Measurements from ENCODE around the gene MSX2.

MSX2 gene

DNA sequence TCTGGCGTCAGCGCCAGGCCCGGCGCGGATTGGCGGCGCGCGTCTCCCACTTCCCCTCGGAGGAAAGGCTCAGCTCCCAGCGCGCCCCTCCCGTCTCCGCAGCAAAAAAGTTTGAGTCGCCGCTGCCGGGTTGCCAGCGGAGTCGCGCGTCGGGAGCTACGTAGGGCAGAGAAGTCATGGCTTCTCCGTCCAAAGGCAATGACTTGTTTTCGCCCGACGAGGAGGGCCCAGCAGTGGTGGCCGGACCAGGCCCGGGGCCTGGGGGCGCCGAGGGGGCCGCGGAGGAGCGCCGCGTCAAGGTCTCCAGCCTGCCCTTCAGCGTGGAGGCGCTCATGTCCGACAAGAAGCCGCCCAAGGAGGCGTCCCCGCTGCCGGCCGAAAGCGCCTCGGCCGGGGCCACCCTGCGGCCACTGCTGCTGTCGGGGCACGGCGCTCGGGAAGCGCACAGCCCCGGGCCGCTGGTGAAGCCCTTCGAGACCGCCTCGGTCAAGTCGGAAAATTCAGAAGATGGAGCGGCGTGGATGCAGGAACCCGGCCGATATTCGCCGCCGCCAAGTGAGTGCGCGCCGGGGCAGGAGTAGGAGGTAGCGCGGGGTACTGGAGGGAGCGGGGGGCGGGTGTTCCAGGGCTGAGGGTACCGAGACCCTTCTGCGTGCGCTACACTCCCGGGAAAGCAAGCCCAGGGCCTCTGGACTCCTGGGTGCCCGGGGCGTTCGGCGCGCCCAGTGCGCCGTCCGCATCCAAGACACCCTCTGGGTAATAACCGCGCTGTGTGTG, at the start of gene MSX2:
MSX2 (plus strand) TSS at position 99 of the 777 bp plus-strand sequence; CDS start at position 177, 78 bp downstream.
- DNase-seq: no peak

DNA sequence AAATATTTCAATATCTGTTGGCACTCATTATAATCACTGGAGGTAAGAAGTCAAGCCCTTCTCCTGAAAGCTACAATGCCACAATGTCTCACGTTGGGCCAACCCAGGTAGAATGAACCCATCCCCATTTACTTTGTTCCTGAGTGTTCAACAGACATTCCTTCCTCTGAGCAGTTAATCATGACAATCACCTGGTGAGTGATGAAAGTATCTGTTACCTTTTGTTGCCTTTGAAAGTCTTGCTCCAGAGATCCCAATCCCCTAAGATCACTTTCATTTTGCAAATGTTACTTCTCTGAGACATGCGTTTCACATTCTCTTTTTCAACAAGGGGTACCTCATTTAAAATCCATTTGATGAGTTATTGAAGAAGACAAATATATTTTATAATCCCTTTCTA, 49.3 kb upstream of the MSX2 start:
- no peak for DNase-seq

DNA sequence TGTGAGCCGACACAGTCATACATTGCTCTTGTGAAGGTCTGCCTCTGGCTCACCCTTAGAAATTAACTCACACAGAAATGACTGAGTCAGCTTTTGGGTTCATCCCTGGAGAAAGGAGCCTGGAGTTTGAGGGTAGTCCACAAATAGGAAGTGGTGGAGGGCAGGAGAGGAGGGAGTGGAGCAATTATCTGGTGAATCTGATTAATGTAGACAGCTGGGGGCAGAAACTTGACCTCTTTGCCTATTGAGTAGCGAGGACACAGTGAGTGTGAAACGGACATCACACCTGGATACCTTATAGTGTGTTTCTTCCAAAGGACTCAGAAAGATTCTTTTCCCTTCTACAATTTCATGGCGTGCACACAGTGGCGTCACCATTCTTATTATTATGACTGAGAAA, 48.5 kb upstream of the MSX2 start:
- no peak for DNase-seq

DNA sequence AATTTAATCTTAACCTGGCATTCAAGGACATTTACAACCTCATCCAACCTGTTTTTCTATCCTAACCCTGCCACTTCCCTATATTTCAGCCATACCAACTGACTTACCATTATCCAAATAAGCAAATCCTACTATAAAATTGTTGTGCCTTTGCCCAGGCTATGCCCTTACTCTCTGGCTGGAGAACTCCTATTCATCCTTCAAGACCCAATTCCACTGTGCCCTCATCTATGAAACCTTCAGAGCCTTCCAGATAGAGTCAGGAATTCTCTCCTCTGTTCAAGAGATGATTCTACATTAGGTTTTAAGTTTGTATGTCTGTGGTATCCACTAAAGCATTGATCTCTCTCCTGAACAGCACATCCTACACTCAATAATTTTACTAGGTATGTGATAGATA, 46.3 kb upstream of the MSX2 start:
- DNase-seq: no peak

DNA sequence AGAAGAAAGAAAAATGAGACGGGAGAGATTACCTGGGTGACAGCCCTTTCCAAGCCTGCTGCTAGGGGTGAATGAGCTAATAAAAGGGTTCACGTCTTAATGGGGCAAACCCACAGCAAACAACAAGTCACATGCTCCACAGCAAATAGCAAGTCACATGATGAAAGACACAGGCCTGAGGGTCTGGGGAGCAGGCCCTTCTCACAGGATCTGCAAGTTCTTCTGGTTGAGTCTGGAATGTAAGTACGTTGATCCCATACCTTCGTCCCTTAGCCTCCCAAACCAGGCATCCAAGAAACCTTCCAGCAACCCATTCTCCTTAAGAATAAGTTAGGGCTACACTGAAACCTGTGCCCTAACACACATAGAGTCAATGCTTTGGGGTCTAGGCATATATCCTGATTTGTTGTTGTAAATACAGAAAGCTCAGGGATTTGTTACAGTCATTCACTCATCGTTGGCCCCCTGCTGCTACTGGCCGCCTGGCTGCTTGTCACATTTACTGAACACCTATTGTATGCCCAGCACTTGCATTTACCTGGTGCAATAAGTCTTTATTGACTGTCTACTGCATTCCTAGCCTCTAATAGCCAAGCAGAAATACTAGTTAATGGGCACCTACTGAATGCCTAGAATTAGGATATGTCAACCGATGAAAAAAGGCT, 43.3 kb upstream of the MSX2 start:
- DNase-seq: no peak

DNA sequence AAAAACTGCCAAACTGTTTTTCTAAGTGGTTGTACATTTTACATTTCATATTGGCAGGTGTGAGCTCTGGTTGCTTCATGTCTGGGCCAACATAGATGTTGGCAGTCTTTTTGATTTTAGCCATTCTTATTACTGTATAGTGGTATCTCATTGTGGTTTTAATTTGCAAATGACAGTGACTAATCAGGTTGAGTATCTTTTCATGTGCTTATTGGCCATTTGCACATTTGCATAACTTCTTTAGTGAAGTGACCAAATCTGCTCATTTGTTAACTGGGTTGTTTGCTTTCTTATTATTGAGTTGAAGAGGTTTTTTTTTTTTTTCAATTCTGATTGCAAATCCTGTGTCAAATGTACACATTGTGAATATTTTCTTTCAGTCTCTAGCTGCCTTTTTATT, 36.9 kb upstream of the MSX2 start:
- no peak for DNase-seq

DNA sequence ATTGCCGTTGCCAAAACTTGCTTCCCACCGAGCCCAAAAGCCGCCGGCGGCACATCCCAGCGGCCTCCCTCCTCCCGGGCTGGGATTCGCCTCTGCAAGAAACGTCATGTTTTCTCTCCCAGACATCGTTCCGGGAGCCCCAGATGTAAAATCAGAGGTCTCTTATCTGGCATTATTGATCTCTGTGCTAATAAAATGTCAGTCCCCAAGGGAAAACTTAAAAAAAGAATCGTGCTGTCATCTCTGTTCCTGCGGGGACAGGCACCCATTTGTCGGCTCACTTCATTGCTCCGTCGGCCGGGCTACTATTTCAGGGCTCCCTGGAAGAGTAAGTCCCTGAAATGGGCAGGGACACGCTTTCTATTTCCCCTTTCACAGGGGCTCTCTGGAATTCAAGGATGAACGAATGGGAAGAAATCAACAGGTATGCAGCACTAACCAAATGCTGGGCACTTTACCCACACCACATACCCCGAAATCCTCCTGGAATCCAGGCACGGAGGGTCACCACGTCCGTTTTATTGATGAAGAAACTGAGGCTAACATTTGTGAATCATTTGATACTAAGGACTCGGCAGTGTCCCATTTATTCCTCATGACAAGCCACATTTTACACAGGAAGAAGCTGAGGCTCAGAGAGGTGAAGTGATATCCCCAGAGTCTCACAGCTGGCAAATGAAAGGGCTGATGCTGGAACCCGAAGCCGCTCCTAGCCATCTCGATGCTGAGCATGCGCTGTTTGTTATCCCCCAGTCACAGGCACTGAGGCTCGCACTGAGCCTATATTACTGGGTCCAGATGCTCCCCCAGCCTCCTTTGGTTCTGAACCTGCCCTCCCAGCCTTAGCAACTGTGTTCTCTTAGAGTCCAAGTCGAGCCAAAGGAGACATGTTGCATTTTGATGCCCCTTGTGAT, 35.7 kb upstream of the MSX2 start:
- no peak for DNase-seq

DNA sequence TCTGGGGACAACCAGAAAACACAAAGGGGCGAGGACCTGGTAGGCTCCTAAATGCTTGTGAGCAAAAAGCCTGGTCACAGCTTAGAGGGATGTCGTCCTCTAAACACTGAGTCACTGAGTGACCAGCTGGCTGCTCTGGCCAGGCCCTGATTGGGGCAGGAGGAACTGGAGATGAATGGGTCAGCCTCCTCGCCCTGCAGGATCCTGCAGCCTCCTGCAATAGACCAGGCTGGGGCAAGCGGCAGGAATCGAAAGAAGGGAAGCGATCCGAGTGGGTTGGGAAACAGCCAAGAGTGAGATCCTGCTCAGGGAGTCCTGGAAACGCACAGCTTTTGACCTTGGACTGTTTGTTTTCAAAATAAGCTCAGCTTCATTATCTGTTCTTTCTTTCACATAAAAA, 34.1 kb upstream of the MSX2 start:
- DNase-seq: no peak

DNA sequence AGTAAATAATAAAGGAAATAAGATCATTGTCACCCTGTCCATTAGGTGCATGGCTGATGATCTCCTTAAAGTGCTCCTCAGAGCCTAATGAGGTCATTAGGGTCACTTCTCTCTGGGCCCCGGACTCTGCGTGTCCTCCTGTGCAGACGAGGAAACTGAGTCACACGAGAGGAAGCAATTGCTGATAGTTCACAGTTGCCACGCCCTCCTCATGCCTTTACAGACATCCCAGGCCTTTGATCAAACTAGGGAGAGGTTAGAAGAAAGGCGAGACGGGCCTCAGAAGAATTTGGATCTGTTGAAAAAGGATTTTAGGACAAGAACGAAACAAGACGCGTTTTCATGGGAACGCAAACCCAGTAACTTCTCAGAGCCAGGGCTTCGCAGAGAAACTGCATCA, 32.0 kb upstream of the MSX2 start:
- DNase-seq: no peak

DNA sequence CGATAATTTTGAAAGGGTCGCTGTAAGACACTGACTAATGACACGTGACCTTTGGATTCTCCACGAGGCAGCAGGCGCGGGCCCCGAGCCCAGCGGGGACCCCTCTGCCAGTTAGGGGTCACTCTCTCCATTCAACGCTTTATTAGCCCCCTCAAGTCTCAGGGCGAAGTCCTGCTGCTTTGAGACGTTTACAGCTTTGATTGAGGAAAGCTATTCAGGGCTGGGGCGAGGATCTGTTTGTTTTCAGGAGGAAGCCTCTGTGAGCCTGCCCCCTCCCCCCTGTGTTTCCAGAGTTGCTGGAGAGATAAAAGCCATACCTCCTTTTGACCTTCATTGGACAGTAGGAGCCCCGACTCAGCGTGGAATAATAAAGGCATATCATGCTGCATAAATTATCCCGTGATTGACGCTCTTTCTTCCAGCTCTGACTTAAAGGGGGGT, 31.4 kb upstream of the MSX2 start:
- no peak for DNase-seq

DNA sequence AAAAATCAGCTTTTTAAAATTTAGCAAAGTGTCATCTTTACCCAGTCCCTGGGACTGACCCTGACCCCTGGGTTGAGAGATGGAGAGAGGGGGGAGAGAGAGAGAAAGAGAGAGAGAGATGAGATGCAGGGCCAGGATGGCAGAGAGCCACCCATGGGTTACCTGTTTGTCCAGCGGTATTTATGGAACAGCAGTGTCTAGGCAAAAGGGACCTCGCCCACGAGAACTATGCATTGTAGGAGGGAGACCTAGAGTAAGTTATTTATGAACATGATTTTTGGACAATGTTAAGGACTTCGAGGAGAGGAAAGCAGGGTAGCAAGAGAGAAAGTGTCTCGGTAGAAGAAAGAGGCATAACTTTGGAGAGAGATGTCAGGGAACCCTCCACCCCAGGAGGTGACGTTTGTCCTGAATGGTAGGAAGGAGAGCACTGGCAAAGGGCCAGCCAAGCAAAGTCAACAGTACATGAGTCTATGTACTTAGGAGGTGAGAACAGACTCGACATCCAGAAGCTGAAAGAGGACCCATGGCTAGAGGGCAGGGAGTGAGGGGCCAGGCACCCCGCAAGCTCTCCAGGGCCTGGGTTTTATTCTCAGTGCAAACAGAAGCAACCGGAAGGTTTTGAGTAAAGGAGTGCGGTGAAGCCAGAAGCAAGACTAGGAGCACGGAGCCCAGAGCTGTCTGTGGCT, 30.5 kb upstream of the MSX2 start:
- no peak for DNase-seq

DNA sequence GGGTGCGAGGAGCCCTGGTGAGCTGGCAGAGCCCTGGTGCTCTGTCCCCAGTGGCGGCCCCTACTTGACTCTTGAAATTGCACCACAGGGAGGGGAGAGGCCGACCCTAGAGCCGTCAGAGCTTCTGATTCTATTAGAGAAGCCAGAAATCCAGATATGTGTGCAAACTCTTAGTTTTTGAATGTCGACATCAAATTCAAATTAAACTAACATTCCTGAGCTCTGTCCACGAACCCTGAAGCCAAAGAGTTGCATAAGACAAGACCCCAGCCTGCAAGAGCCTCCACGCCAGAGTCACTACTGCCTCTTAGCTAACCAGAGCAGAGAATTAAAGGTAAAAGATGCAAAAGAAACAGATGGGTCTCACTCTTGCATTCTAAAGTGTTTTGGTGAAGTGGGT, 29.8 kb upstream of the MSX2 start:
- no peak for DNase-seq

DNA sequence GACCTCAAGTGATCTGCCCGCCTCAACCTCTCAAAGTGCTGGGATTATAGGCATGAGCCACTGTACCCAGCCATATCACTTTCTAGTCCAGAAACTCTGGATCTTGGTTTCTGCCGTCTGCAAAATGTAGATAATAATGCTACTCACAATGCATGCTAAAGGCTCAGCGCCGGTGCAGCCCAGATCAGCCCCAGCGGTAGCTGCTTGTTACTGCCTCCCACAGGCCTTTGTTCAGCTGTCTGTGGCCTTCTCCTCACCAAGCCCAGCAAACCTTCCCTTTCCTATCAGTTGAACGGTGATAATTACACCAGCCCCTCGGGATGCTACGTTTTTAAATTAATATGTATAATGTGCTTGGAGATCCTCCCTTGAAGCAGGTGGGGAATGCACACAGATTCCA, 26.2 kb upstream of the MSX2 start:
- no peak for DNase-seq

DNA sequence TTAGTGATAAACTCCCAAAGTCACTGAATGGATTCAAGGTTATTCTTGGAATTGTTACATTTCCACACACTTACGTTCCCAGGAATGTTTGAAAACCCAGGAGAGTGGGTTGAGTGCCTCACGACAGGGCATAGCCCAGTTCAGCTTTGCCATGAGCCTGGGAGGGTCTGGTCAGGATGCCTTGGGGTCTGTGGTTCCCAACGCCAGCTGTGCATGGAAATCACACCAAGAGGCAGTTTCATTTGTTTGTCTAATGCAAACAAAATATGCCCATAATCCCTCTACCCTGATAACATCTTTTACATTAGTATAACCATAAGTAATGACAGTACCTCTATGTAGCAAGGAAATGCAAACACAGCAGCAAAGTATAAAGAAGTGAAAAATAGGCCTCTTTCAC, 25.3 kb upstream of the MSX2 start:
- no peak for DNase-seq

DNA sequence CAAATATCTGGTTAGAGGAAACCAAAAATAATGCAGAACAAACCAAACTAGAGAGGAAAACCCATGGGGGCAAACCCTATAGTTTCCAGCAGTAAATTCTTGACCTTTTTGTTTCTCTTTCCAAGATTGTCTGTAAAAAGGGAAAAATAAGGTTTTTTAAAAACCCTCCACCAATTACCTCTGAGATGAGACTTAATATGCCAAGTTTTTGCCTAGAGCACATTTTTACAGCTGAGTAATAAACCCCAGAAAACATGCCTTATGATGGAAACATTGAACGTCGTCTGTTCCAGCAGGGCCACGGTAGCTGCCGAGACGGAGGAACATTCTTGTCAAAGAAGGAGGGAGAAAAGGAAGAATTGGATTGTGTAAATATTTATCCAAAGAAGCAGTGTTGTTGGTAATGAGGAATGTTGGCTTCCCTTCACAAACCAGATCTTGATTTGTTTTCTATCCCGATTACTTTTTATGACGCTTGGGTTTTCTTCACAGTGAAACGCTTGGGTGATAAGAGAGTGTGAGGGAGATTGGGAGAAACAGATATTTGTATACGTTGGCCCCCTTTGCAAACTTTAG, 17.3 kb upstream of the MSX2 start:
- DNase-seq: no peak

DNA sequence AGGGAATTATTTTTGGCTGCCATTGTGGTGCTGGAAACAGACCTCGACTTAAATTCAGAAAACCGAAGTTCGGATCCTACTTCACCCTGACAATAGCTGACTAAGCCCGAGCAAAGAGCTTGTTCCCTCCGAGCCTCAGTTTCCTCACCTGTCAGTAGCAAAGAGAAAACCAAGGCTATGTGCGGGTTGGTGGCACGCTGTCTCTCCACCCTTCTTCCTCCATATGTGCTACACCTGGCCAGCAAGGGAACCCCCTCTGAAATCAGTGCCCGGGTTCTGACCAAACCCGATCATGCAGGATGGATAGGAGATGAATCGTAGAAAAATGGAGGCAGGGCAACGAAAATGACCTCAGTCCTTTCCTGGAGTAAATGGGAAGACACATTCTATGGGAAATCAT, 16.7 kb upstream of the MSX2 start:
- DNase-seq: no peak

DNA sequence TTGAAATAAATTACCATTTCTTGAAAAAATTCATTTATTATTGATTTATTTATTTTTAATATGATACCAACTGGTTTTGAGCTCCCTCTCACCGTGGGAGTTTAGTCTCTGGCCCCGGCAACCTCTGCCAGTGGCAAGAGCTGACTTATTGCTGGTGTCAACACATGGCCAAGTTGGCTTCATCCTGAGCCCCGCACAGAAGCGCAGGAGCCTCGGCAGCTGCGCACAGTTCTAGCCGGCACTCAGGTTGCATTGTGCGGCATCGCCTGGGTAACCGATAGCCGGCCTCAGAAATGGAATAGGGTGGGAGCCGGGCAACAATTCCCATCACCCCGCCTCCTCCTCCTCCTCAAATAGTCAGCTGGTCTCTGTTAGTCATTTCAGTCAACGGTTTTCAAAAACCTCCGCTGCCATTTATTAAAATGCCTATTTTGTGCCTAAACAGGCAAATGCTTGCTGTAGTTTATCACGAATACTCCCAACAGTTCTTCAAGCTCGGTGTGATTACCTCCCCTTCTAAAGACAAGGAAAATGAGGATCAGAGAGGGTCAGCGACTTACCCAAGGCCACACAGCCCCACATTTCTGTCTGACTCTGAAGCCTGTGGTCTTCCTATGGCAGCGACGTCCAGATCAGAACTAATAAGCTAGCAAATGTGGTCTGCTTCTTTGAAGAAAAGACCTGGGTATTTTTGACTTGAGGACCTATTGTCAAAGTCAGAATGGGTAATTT, 15.7 kb upstream of the MSX2 start:
- no peak for DNase-seq

DNA sequence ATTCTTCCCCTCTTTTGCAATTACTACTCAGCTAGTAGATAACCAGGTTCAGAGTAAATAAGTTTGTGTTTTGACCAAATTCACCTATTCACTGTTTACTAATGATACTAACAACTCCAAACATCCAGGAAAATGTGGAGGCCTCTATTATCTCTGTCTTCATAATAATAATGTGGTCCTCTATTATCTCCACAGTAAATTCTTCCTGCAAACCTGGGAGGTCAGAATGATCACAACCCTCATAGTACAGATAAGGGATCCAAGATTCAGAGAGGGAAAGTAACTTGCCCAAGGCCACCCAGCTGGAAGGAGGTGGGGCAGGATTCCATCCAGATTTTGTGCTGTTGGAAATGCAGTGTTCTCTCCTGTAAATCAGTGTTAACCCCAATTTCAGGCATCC, 9.6 kb upstream of the MSX2 start:
- DNase-seq: no peak

DNA sequence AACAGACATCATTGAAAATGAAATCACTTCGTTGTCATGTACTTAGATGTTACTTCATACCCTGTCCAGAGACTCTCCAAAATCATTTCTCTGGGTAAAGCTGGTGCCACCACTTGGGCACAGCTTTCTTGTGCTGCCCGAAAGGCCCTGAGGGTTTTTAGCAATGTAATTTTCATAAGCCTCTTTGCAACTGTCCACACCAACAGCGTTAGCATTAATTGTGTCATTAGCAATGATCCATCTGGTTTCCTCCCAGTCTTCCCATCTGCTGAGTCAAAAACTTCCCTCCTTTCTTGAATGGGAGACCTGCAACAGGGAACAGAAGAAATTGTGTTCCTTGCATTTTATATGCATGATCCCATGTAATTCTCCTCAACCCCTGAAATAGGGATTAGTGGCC, 8.6 kb upstream of the MSX2 start:
- no peak for DNase-seq

DNA sequence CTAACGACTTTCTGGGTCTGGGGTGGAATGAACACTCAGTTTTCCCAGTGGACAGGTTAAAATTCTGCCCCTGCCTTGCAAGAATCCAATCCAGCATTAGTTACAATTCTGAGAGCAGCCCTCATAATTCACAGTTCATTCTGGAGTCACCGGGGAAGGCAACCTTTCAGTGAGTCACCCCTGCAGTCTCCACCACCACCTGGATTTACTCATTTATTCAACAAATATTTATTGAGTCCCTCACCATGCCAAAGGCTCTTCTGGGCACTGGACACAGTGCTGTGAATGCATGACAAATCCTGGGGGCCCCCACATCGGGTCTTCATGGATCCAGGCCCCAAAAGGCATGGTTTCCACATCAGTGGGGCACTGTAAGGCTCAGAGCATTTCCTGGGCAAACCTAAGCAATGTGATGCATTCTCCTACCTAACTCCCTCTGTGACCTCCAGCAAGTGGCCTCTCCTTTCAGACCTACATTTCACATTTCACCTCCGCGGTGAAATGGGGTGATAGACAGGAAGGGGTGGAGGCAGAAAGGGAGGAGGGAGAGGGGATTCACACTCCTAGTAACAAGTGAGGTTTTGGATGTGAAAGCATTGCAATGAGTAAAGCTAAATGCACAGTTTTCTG, 6.4 kb upstream of the MSX2 start:
- DNase-seq: no peak

DNA sequence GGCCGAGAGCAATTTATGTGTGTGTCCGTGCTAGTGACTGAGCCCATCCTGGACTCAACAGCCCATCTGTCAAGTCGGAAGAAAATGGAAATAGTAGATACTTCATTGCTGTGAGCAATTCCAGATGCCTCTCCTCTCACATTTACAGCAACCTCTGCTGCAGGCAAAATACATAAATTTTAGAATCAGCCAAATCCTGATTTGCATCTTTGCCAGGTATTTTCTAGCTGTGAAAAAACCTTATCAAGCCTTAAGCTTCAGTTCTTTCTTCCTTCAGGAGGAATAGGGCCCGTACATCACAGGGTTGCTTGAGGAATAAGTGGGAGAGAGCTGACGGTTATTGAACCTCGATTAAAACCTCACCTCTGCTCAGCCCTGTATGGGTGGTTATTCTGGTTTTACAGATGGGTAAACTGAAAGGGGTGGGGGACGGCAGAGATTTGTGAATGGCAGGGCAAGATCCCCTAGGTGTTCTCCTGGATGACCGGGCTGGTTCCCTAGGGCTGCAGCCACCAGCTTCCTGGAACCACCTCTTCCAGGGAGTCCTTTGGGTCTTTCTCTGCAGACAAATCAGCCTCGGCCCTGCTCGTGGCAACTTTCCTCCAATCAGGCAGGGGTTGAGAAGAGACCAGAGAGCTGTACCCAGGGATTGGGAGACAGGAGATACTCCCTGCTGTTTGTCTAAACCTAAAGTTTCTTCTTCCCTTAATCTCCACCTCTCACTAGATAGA, 5.3 kb upstream of the MSX2 start:
- no peak for DNase-seq
